Liver (tissue), 3 donors: Measurements from ENCODE around the gene TNN.

Experiments used
- ATF3 ChIP-seq: IDR thresholded peaks from 2 replicates; pipeline ENCODE4 v1.6.1; 2016; ENCODE audit warnings: antibody characterized with exemption
- CTCF ChIP-seq: fragments of 150-350 bp; IDR thresholded peaks from 2 replicates; pipeline ENCODE4 v1.5.1; 2017; ENCODE audit warnings: improper control_type of control experiment, low read depth, low read length; ENCODE audit not compliant: missing input control
- EGR1 ChIP-seq, 2 donors: IDR thresholded peaks; 2 replicates each; pipeline ENCODE4 v1.6.1; 2016 to 2018; ENCODE audit warnings: antibody characterized with exemption in 2 of 2, low read depth in 2 of 2
- FOXA1 ChIP-seq: IDR thresholded peaks from 2 replicates; pipeline ENCODE4 v1.6.1; 2016; ENCODE audit warnings: antibody characterized with exemption
- GABPA ChIP-seq, 2 donors: IDR thresholded peaks in 1 of 2; conservative IDR thresholded peaks in 1 of 2; 2 replicates each; pipeline ENCODE4 v1.6.1; 2016; ENCODE audit warnings: antibody characterized with exemption in 2 of 2, mild to moderate bottlenecking in 1 of 2, moderate library complexity in 1 of 2
- JUND ChIP-seq, 2 donors: IDR thresholded peaks; 2 replicates each; pipeline ENCODE4 v1.6.1; 2016; ENCODE audit warnings: antibody characterized with exemption in 2 of 2
- MAX ChIP-seq: IDR thresholded peaks from 2 replicates; pipeline ENCODE4 v1.6.1; 2016; ENCODE audit warnings: antibody characterized with exemption
- RAD21 ChIP-seq, 2 donors: IDR thresholded peaks; 2 replicates each; pipeline ENCODE4 v1.6.1; 2016; ENCODE audit warnings: antibody characterized with exemption in 2 of 2, mild to moderate bottlenecking in 2 of 2
- TAF1 ChIP-seq: conservative IDR thresholded peaks from 2 replicates; pipeline ENCODE4 v1.6.1; 2016; ENCODE audit warnings: antibody characterized with exemption, mild to moderate bottlenecking
- ZBTB33 ChIP-seq: IDR thresholded peaks from 2 replicates; pipeline ENCODE4 v1.6.1; 2016; ENCODE audit warnings: antibody characterized with exemption
- donor health status: healthy.
- donor health status: healthy.

- TF ChIP-seq CTCF: no peak
- TF ChIP-seq MAX: no peak
- TF ChIP-seq FOXA1: no peak
- TF ChIP-seq JUND (IDR thresholded peaks at IDR 0.05): no peak
- TF ChIP-seq ZBTB33: no peak
- TF ChIP-seq ATF3: no peak
- no peak for TF ChIP-seq EGR1 (IDR thresholded peaks at IDR 0.05; ENCODE audit: low read depth in 2 of 2)
- TF ChIP-seq RAD21 (IDR thresholded peaks at IDR 0.05): no peak
- no peak for TF ChIP-seq TAF1
- TF ChIP-seq GABPA (IDR thresholded peaks at IDR 0.05 in 1 of 2, conservative IDR thresholded peaks at IDR 0.05 in 1 of 2): no peak
Measured at GRCh38 chr1:175130649-175131045, 63.0 kb downstream of the TNN start.
